Ecto neural progenitor cell (in vitro differentiated cells): ENCODE data around the gene OLIG2.
A peak's percentile ranks its signal among the peaks of the same experiment; 100 is the strongest.

Source experiments
- DNase-seq: peaks from one replicate; pipeline ENCODE4 v3.0.0-alpha.2; 2018; ENCODE audit warnings: low spot score

OLIG2 gene

GRCh38 chr21:33064623-33065390 is 39.1 kb downstream of the OLIG2 start:
- DNase-seq: no peak

DNA sequence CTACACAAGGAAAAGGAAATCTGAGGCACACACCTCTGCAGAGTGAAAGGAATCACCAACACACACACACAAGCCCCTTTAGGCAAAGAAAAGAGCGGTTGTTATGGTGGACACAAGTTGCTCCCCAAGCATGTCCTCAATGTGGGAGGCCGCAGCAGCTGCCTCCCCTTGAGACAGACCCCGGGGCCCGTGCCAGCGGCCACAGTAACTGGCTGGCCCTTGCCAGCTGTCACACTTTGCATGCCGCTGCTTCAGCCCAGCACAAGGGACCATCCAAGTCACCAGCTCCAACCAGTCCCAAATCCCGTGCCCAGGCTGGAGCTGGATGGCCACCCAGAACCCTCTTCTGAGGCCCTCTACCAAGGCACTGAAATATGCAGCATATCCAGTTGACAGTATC is 41.3 kb downstream of the OLIG2 start:
- no peak for DNase-seq

DNA sequence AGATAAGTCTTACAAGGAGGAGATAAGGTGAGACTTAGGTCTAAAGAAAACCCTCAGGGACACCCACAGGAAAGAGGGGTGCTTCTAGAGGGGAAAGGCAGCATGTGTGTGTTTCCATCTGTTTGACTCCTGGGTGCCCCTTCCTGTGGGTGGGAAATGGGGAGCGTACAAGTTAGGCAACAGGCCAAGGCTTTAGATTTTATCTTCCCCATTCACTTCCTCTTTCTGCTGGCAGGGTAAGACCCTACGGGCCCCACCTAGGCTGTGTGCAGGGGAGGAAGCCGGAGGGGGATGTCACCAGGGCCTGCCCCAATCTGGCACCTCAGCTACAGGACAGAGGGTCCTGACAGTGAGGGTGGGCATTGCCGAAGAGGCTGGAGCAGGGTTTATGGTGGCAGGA is 41.7 kb downstream of the OLIG2 start:
- no peak for DNase-seq

DNA sequence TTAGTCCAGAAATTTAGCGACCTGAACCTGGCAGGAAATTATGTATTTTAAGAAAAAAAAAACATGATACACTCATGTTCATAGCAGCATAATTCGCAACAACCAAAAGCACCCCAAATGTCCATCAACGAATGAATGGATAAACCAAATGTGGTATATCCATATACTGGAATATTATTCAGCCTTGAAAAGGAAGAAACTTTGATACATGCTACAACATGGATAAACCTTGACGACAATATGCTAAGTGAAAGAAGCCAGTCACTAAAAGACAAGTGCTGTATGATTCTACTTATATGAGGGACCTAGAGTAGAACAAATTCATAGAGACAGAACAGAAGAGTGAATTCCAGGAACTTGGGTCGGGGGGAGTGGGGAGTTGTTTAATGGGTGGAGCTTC is 43.5 kb downstream of the OLIG2 start:
- no peak for DNase-seq

DNA sequence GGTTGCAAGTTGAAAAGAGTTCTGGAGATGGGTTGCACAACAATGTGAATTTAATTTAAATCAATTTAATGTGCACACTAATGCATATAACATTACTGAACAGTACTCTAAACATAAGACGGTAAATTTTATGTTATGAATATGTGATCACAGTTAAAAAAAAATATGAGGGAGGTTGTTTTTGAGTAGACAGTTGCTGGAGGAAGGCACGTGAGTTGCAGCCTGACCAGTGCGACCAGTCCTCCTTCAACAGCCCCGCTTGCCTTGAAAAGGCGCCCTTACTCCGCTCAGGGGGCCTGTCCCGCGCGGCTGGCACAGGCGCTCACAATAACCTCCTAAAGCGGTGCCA is 43.9 kb downstream of the OLIG2 start:
- DNase-seq: no peak

GRCh38 chr21:33069994-33070743 is 44.4 kb downstream of the OLIG2 start, which contains the start of gene OLIG1:
TSS of gene OLIG1 (plus strand) at chr21:33070141. CDS start at chr21:33070247, 106 bp downstream.
- peak; percentile 83 for DNase-seq

GRCh38 chr21:33070744-33070997 is 44.9 kb downstream of the OLIG2 start:
- DNase-seq: no peak

- peak; percentile 66 for DNase-seq
Observed at GRCh38 chr21:33070998-33071769, 45.4 kb downstream of the OLIG2 start.

GRCh38 chr21:33071770-33072306 is 46.1 kb downstream of the OLIG2 start:
- no peak for DNase-seq

- no peak for DNase-seq
Observed at GRCh38 chr21:33073636-33074035, 47.9 kb downstream of the OLIG2 start.

DNA sequence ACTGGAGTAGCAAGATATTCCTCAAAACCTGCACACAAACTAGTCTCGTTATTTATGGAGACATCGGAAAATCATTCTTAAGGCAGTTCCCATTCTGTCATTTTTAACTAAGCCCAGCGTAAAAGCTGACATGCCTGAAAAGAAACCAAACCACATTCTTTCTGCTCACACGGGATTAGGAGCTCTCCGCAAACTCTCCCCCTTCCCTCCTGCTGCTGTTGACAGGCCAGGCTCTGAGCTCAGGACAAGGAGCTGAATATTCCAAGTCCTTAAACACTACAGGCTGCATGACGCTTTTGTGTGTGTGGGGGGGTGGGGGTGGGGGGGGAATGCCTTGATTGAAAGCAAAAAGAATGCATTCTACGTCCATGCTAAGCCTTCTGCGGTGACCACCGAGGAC is 49.4 kb downstream of the OLIG2 start:
- DNase-seq: peak; percentile 65

DNA sequence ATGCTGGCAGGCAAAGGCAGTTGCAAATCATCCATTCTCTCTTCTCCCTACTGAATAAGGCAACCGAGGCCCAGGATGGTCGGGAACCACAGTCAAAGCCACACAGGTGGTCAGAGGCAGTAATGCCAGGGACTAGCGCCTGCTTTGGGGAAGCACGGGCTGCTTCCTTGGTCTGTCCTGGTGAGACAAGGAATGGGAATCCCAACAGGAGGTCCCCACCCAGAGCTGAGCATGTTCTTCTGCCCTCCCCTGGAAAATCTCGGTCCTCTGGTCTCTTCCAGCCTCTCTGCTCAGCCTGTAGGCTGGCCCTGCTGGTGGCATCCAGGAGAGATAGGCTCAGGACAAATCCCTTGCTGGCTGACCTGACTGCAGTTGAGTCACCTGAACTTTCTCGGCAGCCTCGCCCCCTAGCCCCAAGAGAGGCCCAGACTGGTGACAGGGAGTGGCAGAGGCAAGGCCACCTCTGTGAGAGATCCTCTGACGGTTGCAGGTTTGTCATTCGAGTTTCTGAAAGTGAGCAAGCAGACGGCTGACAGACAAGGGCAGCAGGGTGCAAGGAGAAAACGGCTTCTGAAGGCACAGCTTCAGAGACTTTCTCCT is 50.0 kb downstream of the OLIG2 start:
- no peak for DNase-seq

DNA sequence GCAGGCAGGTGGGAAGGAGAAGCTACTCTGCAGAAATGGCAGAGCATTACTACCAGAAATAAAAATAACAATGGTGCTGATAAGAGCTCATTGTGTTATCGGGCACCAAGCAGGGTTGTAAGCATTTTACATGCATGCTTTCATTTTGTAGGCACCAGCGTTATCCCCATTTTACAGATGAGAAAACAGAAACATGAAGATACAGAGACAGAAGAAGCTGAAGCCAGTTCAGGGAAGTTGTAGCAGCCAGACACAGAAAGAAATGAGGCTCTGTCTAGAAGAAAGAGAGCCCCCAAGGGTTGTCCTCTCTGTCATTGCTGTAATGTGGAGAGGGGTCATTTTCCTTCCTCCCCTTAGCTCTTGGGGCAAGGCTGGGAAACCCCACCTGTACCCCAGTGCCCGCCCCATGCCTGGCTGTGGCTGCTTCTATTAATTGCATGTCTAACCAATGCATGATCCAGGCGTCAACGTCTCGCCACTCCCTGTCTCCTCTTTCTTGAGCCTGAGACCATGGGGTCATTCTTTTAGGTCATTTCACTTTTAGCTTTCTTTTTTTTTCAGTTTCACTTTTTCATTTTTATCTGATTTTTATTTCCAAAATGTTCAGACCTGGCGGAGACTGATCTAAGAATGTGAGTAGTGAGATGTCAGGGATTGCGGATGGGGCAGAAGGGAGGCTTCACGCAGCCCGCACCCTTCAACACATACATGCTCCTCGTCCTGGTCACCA is 51.0 kb downstream of the OLIG2 start:
- no peak for DNase-seq
